HepG2 (cell line): Measurements from ENCODE around the gene CALML5. TPM values are rescaled to one million over a fixed set of nuclear protein-coding genes. Genes with fewer than 3 reads are reported as not detected.
"Not testable (repeated sequence)": the region's sequence is repeated elsewhere in the genome, so short reads cannot be mapped to it uniquely, and the experiment has no call there.

Source experiments
- ATAC-seq: fragments of 200-7000 bp; cut with Tn5 transposase; 3 replicates; pipeline ENCODE4 v1.9.1; 2020; ENCODE audit warnings: mild to moderate bottlenecking, moderate library complexity
- BruUV-seq: library from RNA; stranded (reverse); fragments of 400-500 nt; replicated peaks from 2 replicates; lab custom pipeline; 2021; lab: Mats Ljungman, UMichigan
- CTCF ChIA-PET: fragments of 300-600 bp; formaldehyde crosslinking; extraction: SDS; loops from one replicate; lab custom pipeline; 2021; ENCODE audit warnings: low total read pairs, inconsistent platforms, low intra/inter-chr PET ratio; lab: Yijun Ruan, JAX
- POLR2A ChIA-PET: fragments of 350-600 bp; sonication (Branson Sonifier 250); formaldehyde crosslinking; loops from one replicate; lab custom pipeline; 2020; ENCODE audit warnings: antibody characterized with exemption, inconsistent platforms; lab: Yijun Ruan, JAX
- DNase-seq: peaks from one replicate; pipeline ENCODE4 v3.0.0-alpha.2; 2015; ENCODE audit warnings: low spot score
- FAIRE-seq: peaks from 3 replicates; lab custom pipeline; 2011; peaks lifted over from hg19 to GRCh38; lab: Jason Lieb, UNC
- H2AFZ ChIP-seq: one replicate; pipeline ENCODE4 v1.6.1; 2011; ENCODE audit warnings: low read length, inconsistent platforms
- H3K27ac ChIP-seq: fragments of 300-600 bp; 3 replicates; pipeline ENCODE4 v1.8.0; 2011; ENCODE audit warnings: mixed run types, mild to moderate bottlenecking, mixed read lengths, low read length, inconsistent platforms; ENCODE audit not compliant: insufficient read depth; ENCODE audit errors: extremely low read length
- H3K27me3 ChIP-seq, 2 experiments: fragments of 200-600 bp in 1 of 2; 2 replicates in 1 of 2; 3 replicates in 1 of 2; pipeline versions ENCODE4 v1.6.0 to v1.8.0; 2011; ENCODE audit warnings: low read length in 2 of 2, mild to moderate bottlenecking in 2 of 2, moderate library complexity in 2 of 2, inconsistent platforms in 1 of 2; ENCODE audit not compliant: insufficient read depth in 2 of 2, control insufficient read depth in 1 of 2
- H3K36me3 ChIP-seq, 2 experiments: fragments of 200-600 bp in 1 of 2; replicated peaks in 1 of 2; 2 replicates in 1 of 2; 3 replicates in 1 of 2; pipeline versions ENCODE4 v1.5.1 to v1.8.0; 2011; ENCODE audit warnings: low read length in 2 of 2, inconsistent platforms in 1 of 2; ENCODE audit not compliant: insufficient read depth in 2 of 2, control insufficient read depth in 1 of 2
- H3K4me1 ChIP-seq: 2 replicates; pipeline ENCODE4 v1.5.1; 2012; ENCODE audit warnings: low read length, inconsistent platforms; ENCODE audit not compliant: insufficient read depth
- H3K4me2 ChIP-seq: 2 replicates; pipeline ENCODE4 v1.6.0; 2011; ENCODE audit warnings: low read depth, low read length, inconsistent platforms
- H3K4me3 ChIP-seq, 3 experiments: fragments of 200-600 bp in 1 of 3; sonication (generic), shearing (Covaris generic) in 1 of 3; replicated peaks in 1 of 3; 2 replicates each; pipeline ENCODE4 v1.5.1; 2011 to 2016; ENCODE audit warnings: low read length in 3 of 3, inconsistent platforms in 2 of 3, low read depth in 2 of 3, mild to moderate bottlenecking in 2 of 3, control low read depth in 1 of 3, mixed read lengths in 1 of 3; ENCODE audit not compliant: insufficient read depth in 1 of 3
- H3K79me2 ChIP-seq: one replicate; pipeline ENCODE4 v1.6.1; 2011; ENCODE audit warnings: low read length, inconsistent platforms; ENCODE audit not compliant: insufficient read depth
- H3K9ac ChIP-seq: 2 replicates; pipeline ENCODE4 v1.6.0; 2011; ENCODE audit warnings: mild to moderate bottlenecking, low read depth, low read length, inconsistent platforms; ENCODE audit not compliant: insufficient read depth
- H3K9me3 ChIP-seq: 2 replicates; pipeline ENCODE4 v1.5.1; 2012; ENCODE audit warnings: mild to moderate bottlenecking, low read length
- H4K20me1 ChIP-seq: 2 replicates; pipeline ENCODE4 v1.6.0; 2011; ENCODE audit warnings: inconsistent platforms, mild to moderate bottlenecking, low read length, moderate library complexity; ENCODE audit not compliant: insufficient read depth
- ARHGAP35 ChIP-seq: sonication (generic); formaldehyde crosslinking; IDR thresholded peaks from 2 replicates; pipeline ENCODE4 v1.9.0; 2022; ENCODE audit warnings: mild to moderate bottlenecking, inconsistent platforms, moderate library complexity, missing genetic modification reagents, borderline replicate concordance
- FOXK1 ChIP-seq: sonication (generic); formaldehyde crosslinking; IDR thresholded peaks from 2 replicates; pipeline ENCODE4 v1.4.0; 2020; ENCODE audit warnings: low read depth, missing genetic modification reagents, borderline replicate concordance
- MATR3 ChIP-seq: sonication (generic); formaldehyde crosslinking; IDR thresholded peaks from 2 replicates; pipeline ENCODE4 v1.4.0; 2020; ENCODE audit warnings: missing genetic modification reagents
- NR2F6 ChIP-seq, 2 experiments: IDR thresholded peaks; 2 replicates each; pipeline ENCODE4 v1.6.1; 2016; ENCODE audit warnings: antibody characterized with exemption in 1 of 2, mild to moderate bottlenecking in 1 of 2
- ZFP37 ChIP-seq: sonication (generic); formaldehyde crosslinking; IDR thresholded peaks from 2 replicates; pipeline ENCODE4 v1.4.0; 2020; ENCODE audit warnings: missing genetic modification reagents, borderline replicate concordance
- ZNF335 ChIP-seq: sonication (generic); formaldehyde crosslinking; IDR thresholded peaks from 2 replicates; pipeline ENCODE4 v1.4.0; 2020; ENCODE audit warnings: missing genetic modification reagents
- WGBS: methylation state at CpG from one replicate; pipeline ENCODE4 v1.1.6; 2017; ENCODE audit warnings: low lambda C conversion rate; 5-methylcytosine and 5-hydroxymethylcytosine counted together
- in situ Hi-C: cut with HindIII; loops from 2 replicates; pipeline ENCODE4 v1.10.0; 2017; ENCODE audit warnings: low pct_unique_long_range_greater_than_20kb; ENCODE audit not compliant: extremely low pct_ligation_motif_present
- intact Hi-C: fragments of 100-400 bp; cut with micrococcal nuclease; formaldehyde crosslinking; loops from one replicate; pipeline ENCODE4 v1.10.0; 2022; ENCODE audit not compliant: unreplicated experiment
- polyA plus RNA-seq, 8 experiments: library from polyadenylated mRNA; depleted of rRNA in 3 of 8; stranded (reverse) in 7 of 8; unstranded in 1 of 8; fragments of >200 nt; fragmentation: Illumina TruSeq in 4 of 8; extraction: Trizol in 4 of 8; gene quantifications; 2 replicates each; pipeline versions ENCODE4 v1.2.1 to v1.2.3, GENCODE V29; 2011 to 2016; ENCODE audit warnings: low read depth in 4 of 8, missing spikeins in 1 of 8, mixed read lengths in 1 of 8; ENCODE audit not compliant: insufficient read depth in 1 of 8
- total RNA-seq, 5 experiments: library from RNA; depleted of rRNA; stranded (reverse); fragments of >200 nt; fragmentation: Illumina TruSeq; extraction: Trizol; gene quantifications; 2 replicates each; pipeline ENCODE4 v1.2.3, GENCODE V29; 2016; ENCODE audit warnings: low read depth in 1 of 5

The CALML5 gene
- total and polyA plus RNA-seq, 2 of the 13 experiments (the other 11 are each of a cell fraction or from before 2014, with no cell fraction given): not detected

GRCh38 chr10:5474642-5475041 lies 24.7 kb downstream of the CALML5 start:
- H3K9ac ChIP-seq: not testable (repeated sequence)

GRCh38 chr10:5470062-5470751 lies 29.2 kb downstream of the CALML5 start:
- BruUV-seq: no TSS peak
- Histone ChIP-seq H3K4me2 (no peak overlapping the region), H3K79me2 (no peaks in the 10 kb centered on the region), H3K27ac (no peak overlapping the region), H4K20me1 (no peaks in the 10 kb centered on the region), H3K27me3 (no peaks in the 10 kb centered on the region; a peak in 2 of 5 replicates), H3K36me3 (no peaks in the 10 kb centered on the region), H3K4me3 (no peak overlapping the region), H3K4me1 (peaks cover 42% of the 10 kb centered on the region), H3K9ac (no peak overlapping the region), H2AFZ (no peak overlapping the region), H3K9me3 (no peaks in the 10 kb centered on the region)
- DNase-seq (no peak), FAIRE-seq (no peak), ATAC-seq (no peak)
- in situ Hi-C loops: no loop called here
- CTCF ChIA-PET: no interaction called here
- TF ChIP-seq ZNF335 (CRISPR knock-in tag): no peak
- no peak for TF ChIP-seq ARHGAP35 (CRISPR knock-in tag)
- no peak for TF ChIP-seq FOXK1 (CRISPR knock-in tag)
- TF ChIP-seq NR2F6 (IDR thresholded peaks at IDR 0.05): no peak
- TF ChIP-seq NR2F6 (CRISPR knock-in tag; IDR thresholded peaks at IDR 0.05): no peak
- TF ChIP-seq ZFP37 (CRISPR knock-in tag): no peak
- TF ChIP-seq MATR3 (CRISPR knock-in tag): no peak
- intact Hi-C loops: no loop called here
- POLR2A ChIA-PET: no interaction called here
- 93% methylated on average over 7 of the region's 15 CpGs for WGBS

More at GRCh38 chr10:5474642-5475041, 24.7 kb downstream of the CALML5 start:
- in situ Hi-C loops, CTCF ChIA-PET, BruUV-seq, POLR2A ChIA-PET, intact Hi-C loops, H3K4me3 ChIP-seq, H3K79me2 ChIP-seq, FAIRE-seq, DNase-seq, H3K27ac ChIP-seq, ATAC-seq, H2AFZ ChIP-seq, H3K4me2 ChIP-seq, H3K9me3 ChIP-seq, H3K36me3 ChIP-seq, H4K20me1 ChIP-seq: not testable (repeated sequence)
- WGBS: 27% methylated on average over 4 of the region's 4 CpGs
- H3K4me1 ChIP-seq: peaks cover 16% of the 10 kb centered on the region; the same call in 1 of the 2 replicates
- H3K27me3 ChIP-seq: peaks cover 3 to 21% of the 10 kb centered on the region in 2 experiments; a peak in 3 of 5 replicates
